UCSD-AML1 (cell line): ENCODE data around the gene MRPL39.

ENCODE experiments used
- DNase-seq: peaks from one replicate; lab custom pipeline; 2025; ENCODE audit not compliant: unreplicated experiment; lab: John Stamatoyannopoulos, UW

Gene MRPL39

GRCh38 chr21:25615880-25616279, 8.6 kb upstream of the MRPL39 start:
- no peak for DNase-seq

- DNase-seq = no peak
These were observed 7.2 kb upstream of the MRPL39 start for GRCh38 chr21:25614441-25614840.

GRCh38 chr21:25608044-25608737, 910 bp upstream of the MRPL39 start:
- DNase-seq = peak; percentile 73

- no peak for DNase-seq
These were observed 17.4 kb downstream of the MRPL39 start for GRCh38 chr21:25589887-25590286.

GRCh38 chr21:25586791-25587190, 20.5 kb downstream of the MRPL39 start:
- no peak for DNase-seq

GRCh38 chr21:25586326-25586725, 21.0 kb downstream of the MRPL39 start:
- no peak for DNase-seq

- DNase-seq = no peak
These were observed 22.2 kb downstream of the MRPL39 start for GRCh38 chr21:25584833-25585676.

- no peak for DNase-seq
These were observed 23.7 kb downstream of the MRPL39 start for GRCh38 chr21:25583370-25584130.

GRCh38 chr21:25582888-25583287, 24.4 kb downstream of the MRPL39 start:
- DNase-seq = no peak

- no peak for DNase-seq
These were observed 25.0 kb downstream of the MRPL39 start for GRCh38 chr21:25582164-25582790.

- DNase-seq = no peak
These were observed 25.7 kb downstream of the MRPL39 start for GRCh38 chr21:25581582-25581981.

GRCh38 chr21:25580912-25581260, 26.4 kb downstream of the MRPL39 start:
- no peak for DNase-seq

- DNase-seq = no peak
These were observed 27.9 kb downstream of the MRPL39 start for GRCh38 chr21:25579226-25580013.

GRCh38 chr21:25578056-25578961, 29.0 kb downstream of the MRPL39 start:
- DNase-seq = no peak

- no peak for DNase-seq
These were observed 29.7 kb downstream of the MRPL39 start for GRCh38 chr21:25577424-25578055.

GRCh38 chr21:25573409-25574206, 33.7 kb downstream of the MRPL39 start:
- DNase-seq = peak; percentile 8

- no peak for DNase-seq
These were observed 34.4 kb downstream of the MRPL39 start for GRCh38 chr21:25572861-25573310.

- DNase-seq = no peak
These were observed 35.6 kb downstream of the MRPL39 start for GRCh38 chr21:25571726-25572121.
